ENCODE data around the gene NXPE3.

- TF ChIP-seq EZH2 (optimal IDR thresholded peaks at IDR 0.05; ENCODE audit: low read depth, low read length) (no peak), CTCF (IDR thresholded peaks at IDR 0.05; ENCODE audit: low read length) (no peak), EZH2phosphoT487 (IDR thresholded peaks at IDR 0.05; ENCODE audit: low read length) (no peak)
These were observed 75.7 kb downstream of the NXPE3 start for GRCh38 chr3:101854608-101855304.
